HEK293T (cell line): ENCODE results near the gene SH3PXD2A.

Experiments used
- FOXA1 ChIP-seq: fragments of 450-650 bp; IDR thresholded peaks from 2 replicates; pipeline ENCODE4 v1.6.1; 2016; ENCODE audit warnings: mild to moderate bottlenecking
- FOXK2 ChIP-seq: fragments of 450-650 bp; IDR thresholded peaks from 2 replicates; pipeline ENCODE4 v1.6.1; 2016; ENCODE audit warnings: mild to moderate bottlenecking
- HDGF ChIP-seq: fragments of 450-650 bp; IDR thresholded peaks from 2 replicates; pipeline ENCODE4 v1.6.1; 2017; ENCODE audit warnings: antibody characterized with exemption, borderline replicate concordance
- SP1 ChIP-seq: fragments of 450-650 bp; IDR thresholded peaks from 2 replicates; pipeline ENCODE4 v1.6.1; 2017
- SUZ12 ChIP-seq: fragments of 450-650 bp; IDR thresholded peaks from 2 replicates; pipeline ENCODE4 v1.6.1; 2016; ENCODE audit warnings: mild to moderate bottlenecking
- TARDBP ChIP-seq: fragments of 450-650 bp; IDR thresholded peaks from 2 replicates; pipeline ENCODE4 v1.6.1; 2016
- ZNF384 ChIP-seq: fragments of 450-650 bp; IDR thresholded peaks from 2 replicates; pipeline ENCODE4 v1.6.1; 2016

GRCh38 chr10:103547391-103547946, 307.9 kb downstream of the SH3PXD2A start:
- TF ChIP-seq FOXA1, result no peak
- TF ChIP-seq SP1, result no peak
- no peak for TF ChIP-seq TARDBP
- TF ChIP-seq ZNF384, result no peak
- TF ChIP-seq HDGF, result no peak
- no peak for TF ChIP-seq FOXK2
- TF ChIP-seq SUZ12, result no peak
